Ishikawa (cell line): ENCODE results near the gene NRG2.

ENCODE experiments used
- CEBPB ChIP-seq: IDR thresholded peaks from 2 replicates; pipeline ENCODE4 v1.6.1; 2012
- CREB1 ChIP-seq: IDR thresholded peaks from 2 replicates; pipeline ENCODE4 v1.6.1; 2012; ENCODE audit warnings: low read depth
- EGR1 ChIP-seq: IDR thresholded peaks from 2 replicates; pipeline ENCODE4 v1.6.1; 2012
- EP300 ChIP-seq: IDR thresholded peaks from 2 replicates; pipeline ENCODE4 v1.6.1; 2012; ENCODE audit warnings: borderline replicate concordance
- FOXM1 ChIP-seq: IDR thresholded peaks from 2 replicates; pipeline ENCODE4 v1.6.1; 2012; ENCODE audit warnings: low read depth, borderline replicate concordance
- MAX ChIP-seq: IDR thresholded peaks from 2 replicates; pipeline ENCODE4 v1.6.1; 2012
- NFIC ChIP-seq: IDR thresholded peaks from 2 replicates; pipeline ENCODE4 v1.6.1; 2012
- RAD21 ChIP-seq: IDR thresholded peaks from 2 replicates; pipeline ENCODE4 v1.6.1; 2012; ENCODE audit warnings: low read depth
- REST ChIP-seq: IDR thresholded peaks from 2 replicates; pipeline ENCODE4 v1.6.1; 2012; ENCODE audit warnings: low read depth, mild to moderate bottlenecking
- TAF1 ChIP-seq: IDR thresholded peaks from 2 replicates; pipeline ENCODE4 v1.6.1; 2012; ENCODE audit warnings: low read depth, mild to moderate bottlenecking
- TEAD4 ChIP-seq: IDR thresholded peaks from 2 replicates; pipeline ENCODE4 v1.6.1; 2012
- YY1 ChIP-seq: IDR thresholded peaks from 2 replicates; pipeline ENCODE4 v1.6.1; 2012; ENCODE audit warnings: low read depth
- ZBTB7A ChIP-seq: IDR thresholded peaks from 2 replicates; pipeline ENCODE4 v1.6.1; 2012; ENCODE audit warnings: low read depth

- TF ChIP-seq NFIC: no peak
- TF ChIP-seq FOXM1: no peak
- TF ChIP-seq REST: no peak
- TF ChIP-seq EP300: no peak
- TF ChIP-seq TEAD4: no peak
- TF ChIP-seq EGR1: no peak
- no peak for TF ChIP-seq CREB1
- TF ChIP-seq MAX: no peak
- no peak for TF ChIP-seq CEBPB
- no peak for TF ChIP-seq TAF1
- TF ChIP-seq YY1: no peak
- no peak for TF ChIP-seq RAD21
- TF ChIP-seq ZBTB7A: 0 out of 2 replicates have a peak, but pooled peaks have one; percentile 27
Observed at GRCh38 chr5:139848508-139849100, 194.5 kb downstream of the NRG2 start.
